ENCODE measurements around the gene ASCC2. TPM values are rescaled to one million over a fixed set of nuclear protein-coding genes. Genes with fewer than 3 reads are reported as not detected.

Gene ASCC2
- total RNA-seq, 1 donor from 2014 or later: 58.2 TPM

DNA sequence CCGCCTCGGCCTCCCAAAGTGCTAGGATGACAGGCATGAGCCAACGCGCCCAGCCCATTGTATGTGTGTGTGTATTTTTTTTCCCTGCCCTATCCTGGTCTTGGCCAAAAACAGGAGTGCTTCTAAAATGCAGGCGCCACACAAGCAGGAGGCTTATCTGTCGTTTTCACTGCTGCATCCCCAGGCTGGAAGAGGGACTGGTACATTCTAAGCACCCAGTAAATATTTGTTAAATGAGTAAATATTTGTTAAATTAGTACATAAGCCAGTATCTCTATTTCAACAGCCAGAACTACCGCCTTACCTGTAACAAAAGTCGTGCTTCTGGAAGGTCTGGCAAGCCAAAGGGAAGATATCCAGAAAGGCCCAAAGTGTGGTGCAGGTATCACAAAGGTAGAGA lies 24.9 kb downstream of the ASCC2 start:
- Mint-ChIP-seq H3K27me3 (ENCODE audit: low read depth) (no peaks in the 10 kb centered on the region), H3K4me1 (no peaks in the 10 kb centered on the region), H3K4me3 (no peak overlapping the region), H3K9me3 (no peaks in the 10 kb centered on the region), H3K36me3 (peaks cover 45% of the 10 kb centered on the region), H3K27ac (no peak overlapping the region)
- DNase-seq (ENCODE audit: low spot score in 2 of 2, unreplicated experiment in 2 of 2): no peak
- TF ChIP-seq CTCF (IDR thresholded peaks at IDR 0.05; ENCODE audit: unreplicated experiment): no peak

GRCh38 chr22:29811377-29811776 lies 26.7 kb downstream of the ASCC2 start:
- DNase-seq (ENCODE audit: low spot score in 2 of 2, unreplicated experiment in 2 of 2): no peak
- no peaks in the 10 kb centered on the region for H3K4me1 Mint-ChIP-seq
- no peaks in the 10 kb centered on the region for H3K27me3 Mint-ChIP-seq (ENCODE audit: low read depth)
- H3K27ac Mint-ChIP-seq: no peak overlapping the region
- H3K4me3 Mint-ChIP-seq: no peak overlapping the region
- H3K9me3 Mint-ChIP-seq: no peaks in the 10 kb centered on the region
- peaks cover 46% of the 10 kb centered on the region for H3K36me3 Mint-ChIP-seq
- no peak for TF ChIP-seq CTCF (IDR thresholded peaks at IDR 0.05; ENCODE audit: unreplicated experiment)

DNA sequence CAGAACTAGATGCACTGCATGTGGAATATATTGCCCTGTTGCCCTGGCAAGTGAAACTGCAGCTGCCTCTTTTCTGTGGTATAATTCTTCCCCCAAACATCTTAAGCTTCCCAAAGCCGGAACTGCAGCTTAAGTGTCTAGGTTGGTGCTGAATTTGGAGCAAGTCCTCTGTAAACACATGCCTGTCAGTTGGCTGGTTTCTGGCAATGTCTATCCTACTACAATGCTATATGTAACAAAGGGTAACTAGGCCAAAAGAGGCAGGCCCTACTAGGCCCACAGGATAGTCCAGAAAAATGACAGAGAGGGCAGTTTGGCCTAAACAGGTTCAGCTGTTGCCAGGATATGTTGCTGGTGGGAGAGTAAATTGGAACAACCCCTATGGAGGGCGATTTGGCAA lies 27.9 kb downstream of the ASCC2 start:
- H3K27ac Mint-ChIP-seq: no peak overlapping the region

DNA sequence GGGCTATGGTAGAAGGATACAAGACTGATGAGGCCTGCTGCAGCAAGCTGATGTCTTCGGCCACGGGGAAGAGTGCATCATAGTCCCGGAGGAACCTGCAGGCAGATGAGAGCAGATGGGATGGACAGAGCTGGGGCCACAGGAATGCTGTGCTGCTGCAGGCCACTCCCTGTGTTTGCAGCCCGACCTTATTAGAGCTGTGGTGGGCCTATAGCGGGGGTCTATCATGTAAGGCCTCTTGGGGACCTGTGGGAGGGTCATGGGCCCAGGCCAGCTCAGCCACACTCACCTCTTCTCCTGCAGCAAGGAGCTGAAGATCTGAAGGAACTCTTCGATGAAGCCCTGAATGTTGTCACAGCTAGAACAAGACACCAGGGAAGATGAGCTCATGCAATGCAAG lies 31.9 kb downstream of the ASCC2 start:
- Mint-ChIP-seq H3K27ac (no peak overlapping the region), H3K9me3 (no peaks in the 10 kb centered on the region), H3K4me1 (peaks cover 7% of the 10 kb centered on the region), H3K27me3 (ENCODE audit: low read depth) (no peaks in the 10 kb centered on the region), H3K36me3 (peaks cover 36% of the 10 kb centered on the region), H3K4me3 (no peak overlapping the region)
- TF ChIP-seq CTCF (IDR thresholded peaks at IDR 0.05; ENCODE audit: unreplicated experiment): no peak
- DNase-seq (ENCODE audit: low spot score in 2 of 2, unreplicated experiment in 2 of 2): no peak

More for the DNA sequence above, 27.9 kb downstream of the ASCC2 start:
- no peak for TF ChIP-seq CTCF (IDR thresholded peaks at IDR 0.05; ENCODE audit: unreplicated experiment)
- Mint-ChIP-seq H3K9me3 (no peaks in the 10 kb centered on the region), H3K4me3 (no peak overlapping the region), H3K4me1 (no peaks in the 10 kb centered on the region), H3K36me3 (peaks cover 45% of the 10 kb centered on the region), H3K27me3 (ENCODE audit: low read depth) (no peaks in the 10 kb centered on the region)
- no peak for DNase-seq (ENCODE audit: low spot score in 2 of 2, unreplicated experiment in 2 of 2)

DNA sequence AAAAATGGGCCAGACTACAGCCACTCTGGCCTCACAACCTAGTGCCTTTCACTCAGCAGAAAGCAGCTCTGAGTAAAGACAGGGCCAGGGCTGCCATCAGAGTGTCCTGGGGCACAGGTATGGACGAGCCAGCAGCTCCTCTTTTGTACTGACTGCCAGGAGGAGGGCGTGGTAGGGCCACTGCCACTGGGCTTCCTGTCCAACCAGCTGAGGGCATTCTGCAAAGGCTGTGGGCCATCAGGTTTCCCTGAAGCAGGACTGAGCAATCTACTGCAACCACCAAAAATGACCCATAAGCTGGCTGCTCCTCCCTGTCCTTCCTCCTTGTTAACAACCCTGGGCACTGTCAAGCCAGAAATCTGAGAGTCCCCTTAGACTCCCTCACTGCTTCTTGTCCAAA lies 33.1 kb downstream of the ASCC2 start:
- peaks cover 38% of the 10 kb centered on the region for H3K36me3 Mint-ChIP-seq
- TF ChIP-seq CTCF (IDR thresholded peaks at IDR 0.05; ENCODE audit: unreplicated experiment): no peak
- peaks cover 20% of the 10 kb centered on the region for H3K4me1 Mint-ChIP-seq
- no peak for DNase-seq (ENCODE audit: low spot score in 2 of 2, unreplicated experiment in 2 of 2)
- no peak overlapping the region for H3K27ac Mint-ChIP-seq
- no peak overlapping the region for H3K4me3 Mint-ChIP-seq
- H3K27me3 Mint-ChIP-seq (ENCODE audit: low read depth): no peaks in the 10 kb centered on the region
- H3K9me3 Mint-ChIP-seq: no peaks in the 10 kb centered on the region

DNA sequence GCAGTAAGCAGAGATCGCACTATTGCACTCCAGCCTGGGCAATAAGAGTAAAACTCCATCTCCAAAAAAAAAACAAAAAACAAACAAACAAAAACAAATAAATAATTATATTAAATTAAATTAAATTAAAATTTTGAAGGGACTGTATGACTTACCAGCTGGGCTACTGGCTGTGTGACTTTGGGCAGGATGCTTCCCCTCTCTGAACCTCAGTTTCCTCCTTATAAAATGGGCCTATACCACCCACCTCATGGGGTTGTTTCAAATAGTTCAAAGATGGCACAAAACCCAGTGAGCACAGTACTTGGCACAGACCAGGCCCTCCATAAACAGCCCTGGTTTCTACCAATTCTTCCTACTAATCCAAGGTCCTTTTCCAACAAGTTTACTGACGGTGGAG lies 34.9 kb downstream of the ASCC2 start:
- H3K4me1 Mint-ChIP-seq: peaks cover 21% of the 10 kb centered on the region
- no peaks in the 10 kb centered on the region for H3K9me3 Mint-ChIP-seq
- no peak for DNase-seq (ENCODE audit: low spot score in 2 of 2, unreplicated experiment in 2 of 2)
- no peaks in the 10 kb centered on the region for H3K27me3 Mint-ChIP-seq (ENCODE audit: low read depth)
- no peak for TF ChIP-seq CTCF (IDR thresholded peaks at IDR 0.05; ENCODE audit: unreplicated experiment)
- H3K4me3 Mint-ChIP-seq: no peak overlapping the region
- H3K27ac Mint-ChIP-seq: no peak overlapping the region
- peaks cover 42% of the 10 kb centered on the region for H3K36me3 Mint-ChIP-seq
